ENCODE data around the gene KCTD8.

DNA sequence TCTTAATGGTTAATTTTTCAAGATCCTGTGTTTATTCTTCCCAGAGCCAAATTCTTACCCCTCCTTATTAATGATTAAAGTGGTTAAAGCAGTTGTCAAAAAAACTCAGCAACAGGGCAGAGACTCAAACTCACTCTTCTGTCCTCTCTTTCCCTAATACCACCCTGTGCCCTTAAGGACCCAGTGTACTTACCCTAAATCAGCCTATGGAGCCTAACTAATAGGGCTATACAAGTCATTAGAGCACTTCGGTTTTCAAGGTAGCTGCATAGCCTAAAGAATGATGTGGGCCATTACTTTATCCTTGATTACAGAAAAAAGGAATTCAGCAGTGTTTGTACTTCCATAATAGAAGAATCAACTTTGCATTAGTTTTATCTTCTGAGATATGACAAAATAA lies 216.3 kb downstream of the KCTD8 start:
- TF ChIP-seq EZH2phosphoT487 (IDR thresholded peaks at IDR 0.05; ENCODE audit: borderline replicate concordance, low read length) = no peak
- TF ChIP-seq, protein P1, sequence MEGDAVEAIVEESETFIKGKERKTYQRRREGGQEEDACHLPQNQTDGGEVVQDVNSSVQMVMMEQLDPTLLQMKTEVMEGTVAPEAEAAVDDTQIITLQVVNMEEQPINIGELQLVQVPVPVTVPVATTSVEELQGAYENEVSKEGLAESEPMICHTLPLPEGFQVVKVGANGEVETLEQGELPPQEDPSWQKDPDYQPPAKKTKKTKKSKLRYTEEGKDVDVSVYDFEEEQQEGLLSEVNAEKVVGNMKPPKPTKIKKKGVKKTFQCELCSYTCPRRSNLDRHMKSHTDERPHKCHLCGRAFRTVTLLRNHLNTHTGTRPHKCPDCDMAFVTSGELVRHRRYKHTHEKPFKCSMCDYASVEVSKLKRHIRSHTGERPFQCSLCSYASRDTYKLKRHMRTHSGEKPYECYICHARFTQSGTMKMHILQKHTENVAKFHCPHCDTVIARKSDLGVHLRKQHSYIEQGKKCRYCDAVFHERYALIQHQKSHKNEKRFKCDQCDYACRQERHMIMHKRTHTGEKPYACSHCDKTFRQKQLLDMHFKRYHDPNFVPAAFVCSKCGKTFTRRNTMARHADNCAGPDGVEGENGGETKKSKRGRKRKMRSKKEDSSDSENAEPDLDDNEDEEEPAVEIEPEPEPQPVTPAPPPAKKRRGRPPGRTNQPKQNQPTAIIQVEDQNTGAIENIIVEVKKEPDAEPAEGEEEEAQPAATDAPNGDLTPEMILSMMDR (IDR thresholded peaks at IDR 0.05; ENCODE audit: low read depth, low read length, poor library complexity, severe bottlenecking) = no peak
